Stomach smooth muscle (tissue), 2 donors: ENCODE data around the gene ERCC6L2.

Experiments used
- H3K27ac ChIP-seq: one replicate; pipeline ENCODE4 v1.7.0; 2013; ENCODE audit warnings: mild to moderate bottlenecking, low read length, inconsistent platforms
- H3K27me3 ChIP-seq, 2 donors: one replicate each; pipeline ENCODE4 v1.7.0; 2013; ENCODE audit warnings: low read length in 2 of 2; ENCODE audit not compliant: insufficient read depth in 2 of 2, control insufficient read depth in 1 of 2
- H3K36me3 ChIP-seq, 2 donors: one replicate each; pipeline ENCODE4 v1.7.0; 2013; ENCODE audit warnings: low read length in 2 of 2; ENCODE audit not compliant: control insufficient read depth in 2 of 2, insufficient read depth in 2 of 2
- H3K4me1 ChIP-seq: one replicate; pipeline ENCODE4 v1.7.0; 2013; ENCODE audit warnings: low read length; ENCODE audit not compliant: control insufficient read depth, insufficient read depth
- H3K4me3 ChIP-seq, 2 donors: one replicate each; pipeline ENCODE4 v1.7.0; 2013; ENCODE audit warnings: low read length in 2 of 2
- H3K9ac ChIP-seq, 2 donors: one replicate each; pipeline ENCODE4 v1.7.0; 2013; ENCODE audit warnings: low read length in 2 of 2, mild to moderate bottlenecking in 1 of 2
- H3K9me3 ChIP-seq, 2 donors: one replicate each; pipeline ENCODE4 v1.7.0; 2013; ENCODE audit warnings: low read length in 2 of 2; ENCODE audit not compliant: control insufficient read depth in 2 of 2
- donor health status: healthy.
- donor health status: Pancreatic carcinoma.

ERCC6L2 gene

DNA sequence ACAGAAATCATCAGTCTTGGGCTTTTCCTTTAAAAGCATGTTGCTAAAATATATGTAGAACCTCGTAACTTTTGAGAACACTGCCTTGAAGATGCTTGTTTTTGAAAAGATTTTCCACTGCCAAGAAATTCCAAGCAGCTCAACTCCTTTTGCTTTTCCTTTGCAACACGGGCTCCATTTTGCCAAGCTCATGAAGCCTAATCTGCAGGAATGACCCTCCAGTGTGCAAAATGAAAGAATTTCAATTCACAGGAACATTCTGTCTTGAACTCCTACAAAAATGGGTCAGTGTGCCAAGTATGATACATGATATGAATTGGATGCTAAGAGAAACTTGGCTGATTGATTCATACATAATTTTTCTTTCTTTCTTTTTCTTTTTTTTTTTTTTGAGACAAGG, 35.4 kb upstream of the ERCC6L2 start:
- Histone ChIP-seq H3K4me1 (peaks cover 3% of the 10 kb centered on the region), H3K9me3 (no peaks in the 10 kb centered on the region), H3K4me3 (no peak overlapping the region), H3K9ac (no peak overlapping the region), H3K27me3 (no peaks in the 10 kb centered on the region), H3K27ac (no peak overlapping the region), H3K36me3 (no peaks in the 10 kb centered on the region)

- H3K9me3 ChIP-seq: no peaks in the 10 kb centered on the region
- H3K27me3 ChIP-seq: no peaks in the 10 kb centered on the region
- no peak overlapping the region for H3K4me3 ChIP-seq
- H3K36me3 ChIP-seq: no peaks in the 10 kb centered on the region
- no peak overlapping the region for H3K27ac ChIP-seq
- no peak overlapping the region for H3K9ac ChIP-seq
- peaks cover 3% of the 10 kb centered on the region for H3K4me1 ChIP-seq
Observed at GRCh38 chr9:95841377-95841776, 34.1 kb upstream of the ERCC6L2 start.

DNA sequence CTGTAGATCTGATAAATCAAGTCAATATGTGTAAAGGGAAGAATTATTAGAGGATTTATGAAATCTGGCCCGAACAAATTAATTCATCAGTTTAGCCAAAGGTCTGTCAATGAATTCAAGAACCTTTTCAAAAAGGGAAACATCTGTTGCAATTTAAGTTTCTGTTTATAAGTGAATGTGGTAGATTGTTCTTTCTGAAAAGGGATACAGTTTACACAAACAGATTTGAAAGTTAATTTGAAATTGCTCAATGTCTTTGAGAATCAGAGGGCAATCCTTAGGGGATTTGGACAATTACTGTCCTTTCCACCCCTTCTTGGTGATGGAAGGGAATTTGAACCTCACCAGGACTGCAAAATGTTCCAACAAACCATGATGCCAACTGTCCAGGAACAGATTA, 29.7 kb upstream of the ERCC6L2 start:
- H3K27me3 ChIP-seq: no peaks in the 10 kb centered on the region
- no peak overlapping the region for H3K4me3 ChIP-seq
- no peak overlapping the region for H3K27ac ChIP-seq
- H3K36me3 ChIP-seq: no peaks in the 10 kb centered on the region
- H3K9ac ChIP-seq: no peak overlapping the region
- H3K9me3 ChIP-seq: no peaks in the 10 kb centered on the region
- H3K4me1 ChIP-seq: peaks cover 3% of the 10 kb centered on the region

GRCh38 chr9:95848764-95849163, 26.7 kb upstream of the ERCC6L2 start:
- Histone ChIP-seq H3K9ac (no peak overlapping the region), H3K27ac (no peak overlapping the region), H3K27me3 (no peaks in the 10 kb centered on the region), H3K9me3 (no peaks in the 10 kb centered on the region), H3K4me3 (no peak overlapping the region), H3K36me3 (no peaks in the 10 kb centered on the region), H3K4me1 (no peaks in the 10 kb centered on the region)

DNA sequence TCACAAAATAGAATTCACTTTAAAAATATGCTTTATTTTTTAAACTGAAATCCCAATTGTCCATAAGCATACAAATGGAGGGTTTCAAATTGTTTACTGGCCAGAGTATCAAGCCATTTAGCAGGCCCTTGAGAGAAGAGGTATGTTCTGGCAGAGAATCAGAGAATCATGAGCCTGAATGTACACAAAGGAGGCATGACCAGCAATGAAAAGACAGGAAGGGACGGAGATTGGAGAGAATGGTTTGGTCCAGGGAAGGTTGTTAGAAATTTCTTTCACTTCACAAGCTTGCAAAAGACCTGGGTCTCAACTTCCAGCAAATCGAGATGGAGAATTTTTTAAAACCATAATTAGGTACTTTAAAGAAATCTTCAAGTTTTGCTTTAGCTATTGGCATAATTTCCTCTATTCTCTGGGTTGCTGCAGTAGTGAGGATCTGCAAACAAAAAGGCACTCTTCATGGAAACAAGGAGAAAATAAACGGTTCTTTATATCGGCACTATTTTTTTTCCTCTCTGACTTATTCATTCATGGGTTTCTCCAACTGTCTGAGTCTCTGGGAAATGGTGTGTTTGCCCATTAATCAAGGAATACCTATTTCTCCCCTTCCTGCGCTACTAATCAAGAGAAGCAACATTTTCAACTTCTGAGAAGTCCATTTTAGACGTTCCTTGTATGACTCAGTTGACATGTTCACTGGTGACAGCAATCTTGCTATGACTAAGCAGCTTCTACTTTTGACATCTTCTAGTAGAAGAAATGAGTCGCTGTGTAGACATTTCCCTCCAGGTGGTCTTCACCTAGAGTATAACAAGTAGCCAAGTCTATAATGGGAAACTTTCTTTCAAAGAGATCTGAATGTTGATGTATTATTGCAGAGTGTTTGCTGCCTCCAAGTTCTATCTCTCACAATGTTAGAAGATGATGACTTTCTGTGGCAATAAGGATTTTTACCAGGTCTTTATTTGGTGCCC, 23.1 kb upstream of the ERCC6L2 start:
- Histone ChIP-seq H3K27me3 (no peaks in the 10 kb centered on the region), H3K9me3 (no peaks in the 10 kb centered on the region), H3K4me1 (peaks cover 5% of the 10 kb centered on the region), H3K4me3 (no peak overlapping the region), H3K27ac (no peak overlapping the region), H3K9ac (no peak overlapping the region), H3K36me3 (no peaks in the 10 kb centered on the region)

DNA sequence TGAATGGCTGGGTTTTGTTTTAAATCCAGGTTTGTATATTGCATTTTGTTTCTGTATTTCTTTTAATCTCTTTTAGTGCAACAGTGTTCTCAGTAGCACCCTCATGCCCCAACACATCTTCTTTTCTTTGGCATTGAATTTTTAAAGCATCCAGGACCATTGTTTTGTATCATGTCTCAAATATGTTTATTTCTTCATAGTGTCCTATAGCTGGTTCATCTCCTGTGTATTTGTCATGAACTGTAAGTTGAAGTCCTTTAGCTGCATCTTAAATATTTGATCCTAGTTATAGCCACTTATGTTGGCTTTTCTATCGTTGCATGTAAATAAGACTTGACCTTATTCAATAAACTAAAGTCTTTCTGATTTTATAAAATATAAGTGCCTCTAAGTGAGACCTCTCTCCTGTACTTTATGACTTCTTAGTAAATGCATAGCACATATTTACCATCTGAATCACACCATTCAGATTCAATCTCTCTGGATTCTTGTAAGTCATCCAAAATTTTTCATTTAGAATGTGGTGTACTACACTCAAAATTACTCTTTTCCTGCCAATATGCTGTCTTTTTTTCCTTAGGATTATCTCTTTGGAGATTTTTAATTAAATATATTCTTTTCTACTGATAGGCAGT, 21.0 kb upstream of the ERCC6L2 start:
- H3K27me3 ChIP-seq: no peaks in the 10 kb centered on the region
- H3K4me1 ChIP-seq: peaks cover 5% of the 10 kb centered on the region
- H3K9ac ChIP-seq: no peak overlapping the region
- H3K9me3 ChIP-seq: no peaks in the 10 kb centered on the region
- no peak overlapping the region for H3K4me3 ChIP-seq
- no peaks in the 10 kb centered on the region for H3K36me3 ChIP-seq
- H3K27ac ChIP-seq: no peak overlapping the region

DNA sequence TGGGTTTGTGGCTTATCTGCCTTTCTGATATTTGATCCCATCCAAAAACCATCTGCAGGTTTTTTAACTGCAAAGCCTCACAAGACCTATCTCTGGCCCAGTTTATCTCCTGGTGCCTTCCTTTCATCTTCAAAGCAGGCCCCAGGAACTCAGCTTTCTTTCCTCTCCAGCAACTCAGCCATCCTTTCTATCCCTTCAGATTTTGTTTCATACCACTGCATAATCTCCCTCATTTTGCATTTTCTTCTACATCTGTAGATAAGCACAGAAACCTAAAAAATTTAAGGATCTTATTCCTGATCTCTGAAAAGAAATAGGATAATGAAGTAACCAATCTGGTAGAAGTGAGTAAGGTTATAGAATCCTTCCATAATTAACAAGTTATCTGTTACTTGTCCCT, 19.5 kb upstream of the ERCC6L2 start:
- no peak overlapping the region for H3K9ac ChIP-seq
- H3K27me3 ChIP-seq: no peaks in the 10 kb centered on the region
- no peak overlapping the region for H3K4me3 ChIP-seq
- no peaks in the 10 kb centered on the region for H3K9me3 ChIP-seq
- no peaks in the 10 kb centered on the region for H3K36me3 ChIP-seq
- no peak overlapping the region for H3K27ac ChIP-seq
- H3K4me1 ChIP-seq: peaks cover 5% of the 10 kb centered on the region

DNA sequence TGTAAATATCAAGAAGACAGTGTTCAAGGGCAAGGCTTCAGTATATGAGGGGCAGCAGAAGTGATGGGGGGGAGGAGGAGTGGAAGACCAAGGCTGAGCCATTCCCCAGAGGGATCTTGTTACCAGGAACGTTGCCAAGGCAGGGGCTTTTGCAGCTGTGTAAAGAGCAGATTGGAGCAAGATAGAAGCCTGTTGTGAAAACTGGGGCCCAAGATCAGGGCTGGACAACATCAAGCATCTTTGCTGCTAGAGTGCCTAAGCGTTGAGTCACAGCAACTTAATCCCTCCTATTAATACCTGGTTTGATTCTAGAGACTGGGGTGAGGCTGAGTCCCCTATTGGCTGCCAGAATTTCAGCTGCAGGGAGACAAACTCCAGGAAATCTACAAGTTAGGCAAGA, 18.4 kb upstream of the ERCC6L2 start:
- H3K9ac ChIP-seq: no peak overlapping the region
- H3K9me3 ChIP-seq: no peaks in the 10 kb centered on the region
- peaks cover 5% of the 10 kb centered on the region for H3K4me1 ChIP-seq
- no peak overlapping the region for H3K27ac ChIP-seq
- H3K36me3 ChIP-seq: no peaks in the 10 kb centered on the region
- no peak overlapping the region for H3K4me3 ChIP-seq
- no peaks in the 10 kb centered on the region for H3K27me3 ChIP-seq

DNA sequence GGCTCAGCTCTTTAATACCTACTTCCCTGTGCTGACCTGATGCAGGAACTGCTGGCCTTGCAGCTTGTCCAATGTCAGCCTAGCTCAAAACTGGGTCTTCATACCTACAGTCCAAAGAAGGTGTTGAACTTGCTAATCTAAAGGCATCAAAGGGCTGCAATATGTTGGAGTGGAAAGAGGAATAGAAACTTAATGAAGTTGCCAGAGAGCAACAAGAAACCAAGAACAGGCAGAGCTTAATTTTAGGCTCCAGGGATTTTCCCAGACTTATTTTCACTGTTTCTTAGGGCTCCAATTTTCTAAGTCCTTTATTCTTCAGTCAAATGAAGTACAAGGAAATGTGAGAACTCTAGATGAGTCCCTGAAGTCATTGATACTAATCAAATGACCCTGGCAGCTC, 17.6 kb upstream of the ERCC6L2 start:
- Histone ChIP-seq H3K9me3 (no peaks in the 10 kb centered on the region), H3K27ac (no peak overlapping the region), H3K36me3 (no peaks in the 10 kb centered on the region), H3K4me3 (no peak overlapping the region), H3K27me3 (no peaks in the 10 kb centered on the region), H3K4me1 (peaks cover 5% of the 10 kb centered on the region), H3K9ac (no peak overlapping the region)

DNA sequence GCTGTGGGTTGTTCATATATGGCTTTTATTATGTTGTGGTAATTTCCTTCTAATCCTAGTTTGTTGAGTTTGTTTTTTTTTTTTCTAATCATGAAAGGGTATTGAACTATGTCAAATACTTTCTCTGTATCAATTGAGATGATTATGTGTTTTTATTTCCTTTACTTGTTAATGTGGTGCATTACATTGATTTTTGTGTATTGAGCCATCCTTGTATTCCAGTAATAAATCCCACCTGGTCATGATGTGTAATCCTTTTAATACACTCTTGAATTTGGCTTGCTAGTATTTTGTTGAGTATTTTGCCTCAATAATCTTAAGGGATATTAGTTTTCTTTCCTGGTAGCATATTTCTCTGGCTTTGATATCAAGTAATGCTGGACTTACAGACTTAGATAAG, 13.1 kb upstream of the ERCC6L2 start:
- no peak overlapping the region for H3K9ac ChIP-seq
- H3K36me3 ChIP-seq: no peaks in the 10 kb centered on the region

More for the DNA sequence above, 13.1 kb upstream of the ERCC6L2 start:
- Histone ChIP-seq H3K27me3 (no peaks in the 10 kb centered on the region), H3K9me3 (no peaks in the 10 kb centered on the region), H3K27ac (no peak overlapping the region), H3K4me3 (no peak overlapping the region), H3K4me1 (no peaks in the 10 kb centered on the region)
